ENCODE data around the gene TOPBP1.
"Not testable (repeated sequence)": the region's sequence is repeated elsewhere in the genome, so short reads cannot be mapped to it uniquely, and the experiment has no call there.

The TOPBP1 gene

GRCh38 chr3:133562376-133562775, 99.4 kb downstream of the TOPBP1 start:
- H3K9me3 ChIP-seq (ENCODE audit: insufficient read depth, low read length) = no peaks in the 10 kb centered on the region
- H3K27me3 ChIP-seq (ENCODE audit: low read depth, low read length) = peaks cover 5% of the 10 kb centered on the region; the same call in 1 of the 2 replicates
- H3K4me3 ChIP-seq (ENCODE audit: low read length) = no peak overlapping the region
- H3K36me3 ChIP-seq (replicated peaks; ENCODE audit: low read depth, low read length) = no peaks in the 10 kb centered on the region
- H3K9ac ChIP-seq (ENCODE audit: low read length) = no peak overlapping the region
- TF ChIP-seq EZH2phosphoT487 (IDR thresholded peaks at IDR 0.05; ENCODE audit: low read depth) (no peak), CTCF (IDR thresholded peaks at IDR 0.05; ENCODE audit: low read depth, low read length) (no peak)
- H3K4me1 ChIP-seq (ENCODE audit: low read length) = peaks cover 12% of the 10 kb centered on the region
- no peak overlapping the region for H3K27ac ChIP-seq (ENCODE audit: low read length)
- no peaks in the 10 kb centered on the region for H3K79me2 ChIP-seq (ENCODE audit: low read length)
- no peak overlapping the region for H2AFZ ChIP-seq (ENCODE audit: low read depth, low read length)
- H4K20me1 ChIP-seq (ENCODE audit: insufficient read depth, low read length) = no peaks in the 10 kb centered on the region
- H3K4me2 ChIP-seq (ENCODE audit: low read length) = no peak overlapping the region

GRCh38 chr3:133561679-133562078, 100.1 kb downstream of the TOPBP1 start:
- Histone ChIP-seq H3K36me3 (replicated peaks; ENCODE audit: low read depth, low read length) (no peaks in the 10 kb centered on the region), H3K4me1 (ENCODE audit: low read length) (peaks cover 5% of the 10 kb centered on the region), H3K27ac (ENCODE audit: low read length) (no peak overlapping the region), H3K4me3 (ENCODE audit: low read length) (no peak overlapping the region), H3K79me2 (ENCODE audit: low read length) (no peaks in the 10 kb centered on the region), H3K27me3 (ENCODE audit: low read depth, low read length) (peaks cover 5% of the 10 kb centered on the region; the same call in 1 of the 2 replicates), H3K9ac (ENCODE audit: low read length) (no peak overlapping the region), H2AFZ (ENCODE audit: low read depth, low read length) (no peak overlapping the region), H4K20me1 (ENCODE audit: insufficient read depth, low read length) (no peaks in the 10 kb centered on the region), H3K4me2 (ENCODE audit: low read length) (no peak overlapping the region), H3K9me3 (ENCODE audit: insufficient read depth, low read length) (no peaks in the 10 kb centered on the region)
- TF ChIP-seq EZH2phosphoT487 (IDR thresholded peaks at IDR 0.05; ENCODE audit: low read depth) (no peak), CTCF (IDR thresholded peaks at IDR 0.05; ENCODE audit: low read depth, low read length) (no peak)

- H3K4me2 ChIP-seq (ENCODE audit: low read length); H3K4me3 ChIP-seq (ENCODE audit: low read length); H4K20me1 ChIP-seq (ENCODE audit: insufficient read depth, low read length); H3K27me3 ChIP-seq (ENCODE audit: low read depth, low read length); H3K9me3 ChIP-seq (ENCODE audit: insufficient read depth, low read length); H3K79me2 ChIP-seq (ENCODE audit: low read length); H3K36me3 ChIP-seq (replicated peaks; ENCODE audit: low read depth, low read length); H3K27ac ChIP-seq (ENCODE audit: low read length); H3K9ac ChIP-seq (ENCODE audit: low read length); H2AFZ ChIP-seq (ENCODE audit: low read depth, low read length): not testable (repeated sequence)
- peaks cover 36% of the 10 kb centered on the region for H3K4me1 ChIP-seq (ENCODE audit: low read length)
Observed at GRCh38 chr3:133551589-133551988, 110.2 kb downstream of the TOPBP1 start.
